HEK293 (cell line): ENCODE results near the gene ACSL5.

Experiments used
- CTCF ChIA-PET: fragments of 350-600 bp; formaldehyde crosslinking; extraction: SDS; loops from one replicate; lab custom pipeline; 2021; ENCODE audit warnings: antibody characterized with exemption; lab: Yijun Ruan, JAX
- POLR2A ChIA-PET: fragments of 300-600 bp; formaldehyde crosslinking; extraction: SDS; loops from one replicate; lab custom pipeline; 2020; ENCODE audit warnings: antibody characterized with exemption, inconsistent platforms; lab: Yijun Ruan, JAX
- H3K27ac ChIP-seq: fragments of 200-500 bp; sonication (Bioruptor generic); 2 replicates; pipeline ENCODE4 v1.5.1; 2014; ENCODE audit warnings: low read depth, low read length, control low read depth, inconsistent platforms; ENCODE audit errors: extremely low read depth
- H3K36me3 ChIP-seq, 2 experiments: fragments of 200-500 bp in 1 of 2; sonication (Bioruptor generic) in 1 of 2; 1 replicate in 1 of 2; 2 replicates in 1 of 2; pipeline ENCODE4 v1.5.1; 2014 to 2017; ENCODE audit warnings: inconsistent platforms in 2 of 2, low read length in 2 of 2; ENCODE audit not compliant: control insufficient read depth in 2 of 2, insufficient read depth in 1 of 2
- H3K4me1 ChIP-seq: fragments of 200-500 bp; sonication (Bioruptor generic); 2 replicates; pipeline ENCODE4 v1.5.1; 2014; ENCODE audit warnings: mild to moderate bottlenecking, low read length, inconsistent platforms; ENCODE audit not compliant: control insufficient read depth, insufficient read depth
- H3K4me3 ChIP-seq: 2 replicates; pipeline ENCODE4 v1.5.1; 2011; ENCODE audit warnings: low read depth, mild to moderate bottlenecking, control low read depth, low read length, moderate library complexity
- H3K9me3 ChIP-seq: fragments of 200-500 bp; sonication (Bioruptor generic); 2 replicates; pipeline ENCODE4 v1.5.1; 2014; ENCODE audit warnings: low read depth, low read length, inconsistent platforms; ENCODE audit not compliant: control insufficient read depth, insufficient read depth
- BCL11B ChIP-seq: fragments of 450-650 bp; formaldehyde crosslinking; IDR thresholded peaks from 2 replicates; pipeline ENCODE4 v1.5.1; 2016; ENCODE audit warnings: low read depth, missing biosample characterization, missing genetic modification characterization
- HIC1 ChIP-seq: fragments of 450-650 bp; formaldehyde crosslinking; IDR thresholded peaks from 2 replicates; pipeline ENCODE4 v1.5.1; 2016; ENCODE audit warnings: missing biosample characterization, missing genetic modification characterization
- PRDM1 ChIP-seq: fragments of 450-650 bp; formaldehyde crosslinking; IDR thresholded peaks from 2 replicates; pipeline ENCODE4; 2016; ENCODE audit warnings: missing biosample characterization, missing genetic modification characterization
- PRDM4 ChIP-seq: fragments of 450-650 bp; formaldehyde crosslinking; IDR thresholded peaks from 2 replicates; pipeline ENCODE4 v1.5.1; 2017; ENCODE audit warnings: missing biosample characterization, missing genetic modification characterization
- REPIN1 ChIP-seq: fragments of 450-650 bp; formaldehyde crosslinking; IDR thresholded peaks from 2 replicates; pipeline ENCODE4 v1.5.1; 2017; ENCODE audit warnings: missing biosample characterization, missing genetic modification characterization, low read depth
- SETDB1 ChIP-seq: IDR thresholded peaks from one replicate; pipeline ENCODE4 v1.6.1; 2017; ENCODE audit warnings: mild to moderate bottlenecking, low read length, moderate library complexity, mixed read lengths; ENCODE audit not compliant: insufficient read length
- TRIM28 ChIP-seq: IDR thresholded peaks from 2 replicates; pipeline ENCODE4 v1.6.1; 2011; ENCODE audit warnings: low read length, control low read depth, borderline replicate concordance
- YY1 ChIP-seq: fragments of 450-650 bp; formaldehyde crosslinking; IDR thresholded peaks from 2 replicates; pipeline ENCODE4 v1.5.1; 2018; ENCODE audit warnings: missing biosample characterization, missing genetic modification characterization
- ZBTB21 ChIP-seq: fragments of 450-650 bp; formaldehyde crosslinking; IDR thresholded peaks from 2 replicates; pipeline ENCODE4 v1.5.1; 2017; ENCODE audit warnings: missing biosample characterization, missing genetic modification characterization
- ZNF133 ChIP-seq: fragments of 450-650 bp; formaldehyde crosslinking; IDR thresholded peaks from 2 replicates; pipeline ENCODE4 v1.5.1; 2016; ENCODE audit warnings: missing biosample characterization, missing genetic modification characterization
- ZNF157 ChIP-seq: fragments of 450-650 bp; formaldehyde crosslinking; IDR thresholded peaks from 2 replicates; pipeline ENCODE4 v1.5.1; 2016; ENCODE audit warnings: missing biosample characterization, missing genetic modification characterization
- ZNF223 ChIP-seq: fragments of 450-650 bp; formaldehyde crosslinking; IDR thresholded peaks from 2 replicates; pipeline ENCODE4 v1.5.1; 2016; ENCODE audit warnings: missing biosample characterization, missing genetic modification characterization
- ZNF248 ChIP-seq: fragments of 450-650 bp; formaldehyde crosslinking; IDR thresholded peaks from 2 replicates; pipeline ENCODE4 v1.5.1; 2017; ENCODE audit warnings: missing biosample characterization, missing genetic modification characterization
- ZNF335 ChIP-seq: fragments of 450-650 bp; formaldehyde crosslinking; conservative IDR thresholded peaks from 2 replicates; pipeline ENCODE4 v1.5.1; 2016; ENCODE audit warnings: missing biosample characterization, missing genetic modification characterization
- ZNF426 ChIP-seq: fragments of 450-650 bp; formaldehyde crosslinking; IDR thresholded peaks from 2 replicates; pipeline ENCODE4 v1.5.1; 2017; ENCODE audit warnings: missing biosample characterization, missing genetic modification characterization, mild to moderate bottlenecking, inconsistent platforms, moderate library complexity
- ZNF449 ChIP-seq: fragments of 450-650 bp; formaldehyde crosslinking; IDR thresholded peaks from 2 replicates; pipeline ENCODE4 v1.5.1; 2017; ENCODE audit warnings: missing biosample characterization, mild to moderate bottlenecking, missing genetic modification characterization, moderate library complexity
- ZNF501 ChIP-seq: fragments of 450-650 bp; formaldehyde crosslinking; IDR thresholded peaks from 2 replicates; pipeline ENCODE4 v1.5.1; 2016; ENCODE audit warnings: missing biosample characterization, missing genetic modification characterization
- ZNF514 ChIP-seq: fragments of 450-650 bp; formaldehyde crosslinking; IDR thresholded peaks from 2 replicates; pipeline ENCODE4 v1.5.1; 2016; ENCODE audit warnings: missing biosample characterization, missing genetic modification characterization
- ZNF549 ChIP-seq: fragments of 450-650 bp; IDR thresholded peaks from 2 replicates; pipeline ENCODE4 v1.5.1; 2018; ENCODE audit warnings: missing biosample characterization, missing genetic modification characterization, mild to moderate bottlenecking, inconsistent platforms, moderate library complexity
- ZNF571 ChIP-seq: fragments of 450-650 bp; formaldehyde crosslinking; IDR thresholded peaks from 2 replicates; pipeline ENCODE4 v1.5.0; 2017; ENCODE audit warnings: missing biosample characterization, missing genetic modification characterization
- ZNF596 ChIP-seq: fragments of 450-650 bp; IDR thresholded peaks from 2 replicates; pipeline ENCODE4 v1.5.0; 2018; ENCODE audit warnings: missing biosample characterization, mild to moderate bottlenecking, missing genetic modification characterization, moderate library complexity
- ZNF621 ChIP-seq: fragments of 450-650 bp; formaldehyde crosslinking; IDR thresholded peaks from 2 replicates; pipeline ENCODE4 v1.5.1; 2017; ENCODE audit warnings: missing biosample characterization, missing genetic modification characterization
- ZNF777 ChIP-seq: fragments of 450-650 bp; formaldehyde crosslinking; IDR thresholded peaks from 2 replicates; pipeline ENCODE4 v1.5.1; 2017; ENCODE audit warnings: missing biosample characterization, missing genetic modification characterization, borderline replicate concordance
- ZNF792 ChIP-seq: fragments of 450-650 bp; formaldehyde crosslinking; IDR thresholded peaks from 2 replicates; pipeline ENCODE4 v1.5.1; 2016; ENCODE audit warnings: missing biosample characterization, missing genetic modification characterization
- ZNF830 ChIP-seq: fragments of 450-650 bp; IDR thresholded peaks from 2 replicates; pipeline ENCODE4 v1.5.0; 2018; ENCODE audit warnings: missing biosample characterization, missing genetic modification characterization, low read depth, mild to moderate bottlenecking, moderate library complexity
- ZXDB ChIP-seq: fragments of 450-650 bp; formaldehyde crosslinking; IDR thresholded peaks from 2 replicates; pipeline ENCODE4 v1.5.1; 2016; ENCODE audit warnings: missing biosample characterization, missing genetic modification characterization
- TF ChIP-seq, protein P1 (sequence below): fragments of 450-650 bp; formaldehyde crosslinking; IDR thresholded peaks from 2 replicates; pipeline ENCODE4 v1.5.1; 2016; ENCODE audit warnings: missing biosample characterization, missing genetic modification characterization
- TF ChIP-seq, protein P2 (sequence below): fragments of 450-650 bp; formaldehyde crosslinking; IDR thresholded peaks from 2 replicates; pipeline ENCODE4 v1.5.1; 2016; ENCODE audit warnings: missing biosample characterization, missing genetic modification characterization

Gene ACSL5

GRCh38 chr10:112345743-112346142 is 28.2 kb upstream of the ACSL5 start:
- H3K4me3 ChIP-seq, result no peak overlapping the region
- CTCF ChIA-PET, result interaction anchor here (1.2 kb wide), 1 partner anchor 17 kb away, joined by 3 read pairs; no protein-coding TSS in a partner anchor
- TF ChIP-seq PRDM1 (tag by site-specific recombination) (no peak), ZXDB (tag by site-specific recombination) (no peak), REPIN1 (no peak), ZNF830 (tag by site-specific recombination) (no peak), ZNF426 (tag by site-specific recombination) (no peak), ZNF133 (no peak), ZNF449 (tag by site-specific recombination) (no peak), ZNF514 (tag by site-specific recombination) (no peak), ZBTB21 (no peak), ZNF248 (no peak), ZNF777 (tag by site-specific recombination) (no peak), BCL11B (no peak), HIC1 (tag by site-specific recombination) (no peak), ZNF596 (tag by site-specific recombination) (no peak), SETDB1 (no peak), ZNF621 (tag by site-specific recombination) (no peak), ZNF157 (no peak), ZNF501 (tag by site-specific recombination) (no peak)
- TF ChIP-seq, protein P1, sequence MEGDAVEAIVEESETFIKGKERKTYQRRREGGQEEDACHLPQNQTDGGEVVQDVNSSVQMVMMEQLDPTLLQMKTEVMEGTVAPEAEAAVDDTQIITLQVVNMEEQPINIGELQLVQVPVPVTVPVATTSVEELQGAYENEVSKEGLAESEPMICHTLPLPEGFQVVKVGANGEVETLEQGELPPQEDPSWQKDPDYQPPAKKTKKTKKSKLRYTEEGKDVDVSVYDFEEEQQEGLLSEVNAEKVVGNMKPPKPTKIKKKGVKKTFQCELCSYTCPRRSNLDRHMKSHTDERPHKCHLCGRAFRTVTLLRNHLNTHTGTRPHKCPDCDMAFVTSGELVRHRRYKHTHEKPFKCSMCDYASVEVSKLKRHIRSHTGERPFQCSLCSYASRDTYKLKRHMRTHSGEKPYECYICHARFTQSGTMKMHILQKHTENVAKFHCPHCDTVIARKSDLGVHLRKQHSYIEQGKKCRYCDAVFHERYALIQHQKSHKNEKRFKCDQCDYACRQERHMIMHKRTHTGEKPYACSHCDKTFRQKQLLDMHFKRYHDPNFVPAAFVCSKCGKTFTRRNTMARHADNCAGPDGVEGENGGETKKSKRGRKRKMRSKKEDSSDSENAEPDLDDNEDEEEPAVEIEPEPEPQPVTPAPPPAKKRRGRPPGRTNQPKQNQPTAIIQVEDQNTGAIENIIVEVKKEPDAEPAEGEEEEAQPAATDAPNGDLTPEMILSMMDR (tag by site-specific recombination), result no peak
- TF ChIP-seq, all 188 proteins: peak for 0
- Histone ChIP-seq H3K9me3 (no peaks in the 10 kb centered on the region), H3K36me3 (no peaks in the 10 kb centered on the region), H3K27ac (no peak overlapping the region), H3K4me1 (no peaks in the 10 kb centered on the region)
- POLR2A ChIA-PET, result no interaction called here

DNA sequence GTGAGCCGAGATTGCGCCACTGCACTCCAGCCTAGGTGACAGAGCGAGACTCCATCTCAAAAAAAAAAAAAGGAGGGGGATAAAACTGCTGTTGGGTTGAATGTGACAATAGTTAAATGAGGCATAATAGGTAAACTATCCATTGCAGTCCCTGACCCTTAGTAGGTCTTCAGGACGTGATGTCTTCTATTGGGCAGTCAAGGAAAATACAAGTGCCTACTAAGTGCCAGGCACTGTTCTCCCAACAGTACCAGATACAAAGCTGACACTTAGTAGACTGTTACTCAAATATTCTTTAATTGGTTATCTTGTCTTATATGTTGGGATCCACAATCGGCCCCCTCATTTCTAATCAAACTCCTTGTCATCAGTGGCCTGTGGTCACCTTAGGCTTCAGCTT is 27.1 kb upstream of the ACSL5 start:
- CTCF ChIA-PET, result interaction anchor here (0.6 to 1.1 kb wide), 2 partner anchors 11 to 1294 kb away, joined by 3 to 4 read pairs; no protein-coding TSS in a partner anchor
- TF ChIP-seq ZNF335 (tag by site-specific recombination) (no peak), TRIM28 (no peak), ZBTB21 (no peak), ZNF571 (tag by site-specific recombination) (no peak), ZNF549 (tag by site-specific recombination) (no peak), PRDM4 (tag by site-specific recombination) (no peak), ZNF792 (tag by site-specific recombination) (no peak), ZNF223 (tag by site-specific recombination) (no peak), YY1 (tag by site-specific recombination) (no peak), ZNF449 (tag by site-specific recombination) (no peak), ZNF133 (no peak)
- TF ChIP-seq, protein P2, sequence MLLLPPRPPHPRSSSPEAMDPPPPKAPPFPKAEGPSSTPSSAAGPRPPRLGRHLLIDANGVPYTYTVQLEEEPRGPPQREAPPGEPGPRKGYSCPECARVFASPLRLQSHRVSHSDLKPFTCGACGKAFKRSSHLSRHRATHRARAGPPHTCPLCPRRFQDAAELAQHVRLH (tag by site-specific recombination), result no peak

More for the DNA sequence above, 27.1 kb upstream of the ACSL5 start:
- POLR2A ChIA-PET, result no interaction called here
- H3K27ac ChIP-seq, result no peak overlapping the region
- no peaks in the 10 kb centered on the region for H3K4me1 ChIP-seq
- no peak overlapping the region for H3K4me3 ChIP-seq
- H3K36me3 ChIP-seq, result no peaks in the 10 kb centered on the region
- no peaks in the 10 kb centered on the region for H3K9me3 ChIP-seq
